H1 (cell line): ENCODE data around the gene MYO18A.

Experiments
- CTCF ChIP-seq, 3 experiments: IDR thresholded peaks; 1 replicate in 2 of 3; 2 replicates in 1 of 3; pipeline versions ENCODE4 v1.5.1 to v1.6.1; 2011; ENCODE audit warnings: low read length in 3 of 3, mild to moderate bottlenecking in 3 of 3, inconsistent platforms in 2 of 3, low read depth in 1 of 3, moderate library complexity in 1 of 3; ENCODE audit not compliant: insufficient read depth in 1 of 3; ENCODE audit errors: control extremely low read depth in 1 of 3
- HDAC2 ChIP-seq, 2 experiments: fragments of 300-600 bp in 1 of 2; sonication (generic) in 1 of 2; IDR thresholded peaks; 2 replicates each; pipeline ENCODE4 v1.6.1; 2011 to 2012; ENCODE audit warnings: low read depth in 2 of 2, low read length in 2 of 2, mild to moderate bottlenecking in 2 of 2, moderate library complexity in 2 of 2, borderline replicate concordance in 1 of 2, inconsistent platforms in 1 of 2
- RAD21 ChIP-seq, 2 experiments: IDR thresholded peaks in 1 of 2; conservative IDR thresholded peaks in 1 of 2; 2 replicates each; pipeline ENCODE4 v1.6.1; 2011; ENCODE audit warnings: low read depth in 2 of 2, low read length in 2 of 2, improper control_type of control experiment in 1 of 2, inconsistent platforms in 1 of 2, mild to moderate bottlenecking in 1 of 2, moderate library complexity in 1 of 2
- TEAD4 ChIP-seq: IDR thresholded peaks from 2 replicates; pipeline ENCODE4 v1.6.1; 2012; ENCODE audit warnings: low read depth, low read length, inconsistent platforms, mixed read lengths
- TF ChIP-seq, protein P1 (sequence below): IDR thresholded peaks from 2 replicates; pipeline ENCODE4 v1.6.1; 2011; ENCODE audit warnings: low read depth, mild to moderate bottlenecking, low read length; ENCODE audit not compliant: insufficient read depth

DNA sequence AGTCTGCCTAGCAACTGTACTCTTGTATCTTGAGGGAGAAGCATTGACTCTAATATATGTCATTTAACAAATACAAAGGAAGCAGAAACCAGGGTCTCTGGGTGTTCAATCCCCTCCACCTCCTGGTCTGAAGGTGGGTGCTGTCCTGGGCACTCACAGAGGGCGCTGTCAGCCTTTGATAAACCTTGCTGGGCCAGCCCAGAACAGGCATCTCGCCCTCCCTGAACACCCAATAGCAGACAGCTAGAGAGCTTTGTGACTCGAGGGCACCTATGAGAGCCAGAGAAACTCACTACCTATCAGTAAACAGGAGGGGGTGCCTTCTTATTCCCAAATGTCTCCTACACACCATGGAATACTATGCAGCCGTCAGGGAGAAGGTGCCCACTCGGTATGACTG is 143.6 kb downstream of the MYO18A start:
- TF ChIP-seq CTCF (IDR thresholded peaks at IDR 0.05; ENCODE audit: control extremely low read depth in 1 of 3, insufficient read depth in 1 of 3, low read depth in 1 of 3, low read length in 3 of 3): peak; percentile 19 to 30 (median 23); a peak in 3 of 4 replicates
- no peak for TF ChIP-seq TEAD4
- TF ChIP-seq RAD21 (IDR thresholded peaks at IDR 0.05 in 1 of 2, conservative IDR thresholded peaks at IDR 0.05 in 1 of 2; ENCODE audit: low read depth in 2 of 2, low read length in 2 of 2): peak; percentile 20 to 52
- TF ChIP-seq, protein P1, sequence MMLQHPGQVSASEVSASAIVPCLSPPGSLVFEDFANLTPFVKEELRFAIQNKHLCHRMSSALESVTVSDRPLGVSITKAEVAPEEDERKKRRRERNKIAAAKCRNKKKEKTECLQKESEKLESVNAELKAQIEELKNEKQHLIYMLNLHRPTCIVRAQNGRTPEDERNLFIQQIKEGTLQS: no peak
- TF ChIP-seq HDAC2 (IDR thresholded peaks at IDR 0.05; ENCODE audit: borderline replicate concordance in 1 of 2, low read depth in 2 of 2, low read length in 2 of 2): no peak
